ENCODE results near the gene SMTNL2. TPM values are rescaled to one million over a fixed set of nuclear protein-coding genes. Genes with fewer than 3 reads are reported as not detected.

SMTNL2 gene
- total RNA-seq, 2 donors from 2014 or later = 4.6 to 6.3 TPM

DNA sequence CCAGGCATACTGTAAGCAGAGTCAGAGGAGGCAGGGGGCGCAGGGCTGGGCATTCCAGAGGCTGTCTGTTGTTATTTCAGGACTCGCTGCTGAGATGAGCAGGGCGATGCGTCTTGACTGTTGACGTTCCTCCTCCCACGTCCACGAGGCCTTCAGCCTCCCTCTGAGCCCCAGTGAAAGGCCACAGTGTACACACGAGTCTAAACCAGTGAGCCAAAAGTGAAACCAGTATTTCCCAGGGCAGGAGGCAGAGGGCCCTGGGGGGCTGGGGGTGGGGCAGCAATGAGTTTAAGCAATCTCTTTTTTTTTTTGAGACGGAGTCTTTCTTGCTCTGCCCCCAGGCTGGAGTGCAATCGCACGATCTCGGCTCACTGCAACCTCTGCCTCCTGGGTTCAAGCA, 21.5 kb downstream of the SMTNL2 start:
- Histone ChIP-seq H3K27me3 (replicated peaks; ENCODE audit: insufficient read depth) (no peaks in the 10 kb centered on the region), H3K9me3 (no peaks in the 10 kb centered on the region), H3K4me1 (replicated peaks) (no peaks in the 10 kb centered on the region), H3K27ac (no peak overlapping the region), H3K4me3 (no peak overlapping the region), H3K36me3 (no peaks in the 10 kb centered on the region)
- DNase-seq (ENCODE audit: low spot score) = no peak
- intact Hi-C loops (cut with DNase I) = no loop called here
- TF ChIP-seq, protein P1, sequence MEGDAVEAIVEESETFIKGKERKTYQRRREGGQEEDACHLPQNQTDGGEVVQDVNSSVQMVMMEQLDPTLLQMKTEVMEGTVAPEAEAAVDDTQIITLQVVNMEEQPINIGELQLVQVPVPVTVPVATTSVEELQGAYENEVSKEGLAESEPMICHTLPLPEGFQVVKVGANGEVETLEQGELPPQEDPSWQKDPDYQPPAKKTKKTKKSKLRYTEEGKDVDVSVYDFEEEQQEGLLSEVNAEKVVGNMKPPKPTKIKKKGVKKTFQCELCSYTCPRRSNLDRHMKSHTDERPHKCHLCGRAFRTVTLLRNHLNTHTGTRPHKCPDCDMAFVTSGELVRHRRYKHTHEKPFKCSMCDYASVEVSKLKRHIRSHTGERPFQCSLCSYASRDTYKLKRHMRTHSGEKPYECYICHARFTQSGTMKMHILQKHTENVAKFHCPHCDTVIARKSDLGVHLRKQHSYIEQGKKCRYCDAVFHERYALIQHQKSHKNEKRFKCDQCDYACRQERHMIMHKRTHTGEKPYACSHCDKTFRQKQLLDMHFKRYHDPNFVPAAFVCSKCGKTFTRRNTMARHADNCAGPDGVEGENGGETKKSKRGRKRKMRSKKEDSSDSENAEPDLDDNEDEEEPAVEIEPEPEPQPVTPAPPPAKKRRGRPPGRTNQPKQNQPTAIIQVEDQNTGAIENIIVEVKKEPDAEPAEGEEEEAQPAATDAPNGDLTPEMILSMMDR (IDR thresholded peaks at IDR 0.05) = no peak
- TF ChIP-seq POLR2A (IDR thresholded peaks at IDR 0.05) = no peak
- TF ChIP-seq POLR2AphosphoS5 (IDR thresholded peaks at IDR 0.05) = no peak
- WGBS = 75% methylated on average over 12 of the region's 12 CpGs

DNA sequence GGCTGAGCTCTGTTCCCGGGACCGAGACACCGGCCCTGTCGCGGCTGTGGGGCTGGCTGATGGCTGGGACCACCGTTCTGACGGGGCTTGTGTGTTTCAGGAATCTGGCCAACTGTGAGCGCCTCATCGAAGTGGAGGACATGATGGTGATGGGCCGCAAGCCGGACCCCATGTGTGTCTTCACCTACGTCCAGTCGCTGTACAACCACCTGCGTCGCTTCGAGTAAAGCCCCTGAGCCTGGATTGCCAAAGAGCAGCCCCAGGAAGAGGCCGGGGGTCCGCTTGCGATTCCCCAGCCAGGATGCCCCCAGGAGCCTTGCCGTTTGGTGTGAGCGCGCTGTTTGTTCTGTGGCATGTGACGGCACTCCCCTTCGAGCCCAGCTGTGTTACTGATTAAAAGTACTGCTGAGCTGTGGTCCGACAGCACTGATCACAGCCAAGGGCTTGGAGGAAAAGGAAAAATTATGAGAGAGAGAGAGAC, 23.0 kb downstream of the SMTNL2 start:
- 71% methylated on average over 23 of the region's 25 CpGs for WGBS
- H3K9me3 ChIP-seq = no peaks in the 10 kb centered on the region
- H3K27me3 ChIP-seq (replicated peaks; ENCODE audit: insufficient read depth) = no peaks in the 10 kb centered on the region
- H3K27ac ChIP-seq = peak overlapping the region in 1 of 2 donors; percentile 12
- no peaks in the 10 kb centered on the region for H3K36me3 ChIP-seq
- H3K4me3 ChIP-seq = no peak overlapping the region
- H3K4me1 ChIP-seq (replicated peaks) = no peaks in the 10 kb centered on the region
- no peak for DNase-seq (ENCODE audit: low spot score)
- intact Hi-C loops (cut with DNase I) = no loop called here
- TF ChIP-seq POLR2A (IDR thresholded peaks at IDR 0.05) (no peak), POLR2AphosphoS5 (IDR thresholded peaks at IDR 0.05) (no peak)
- TF ChIP-seq, protein P1 (IDR thresholded peaks at IDR 0.05) = no peak

DNA sequence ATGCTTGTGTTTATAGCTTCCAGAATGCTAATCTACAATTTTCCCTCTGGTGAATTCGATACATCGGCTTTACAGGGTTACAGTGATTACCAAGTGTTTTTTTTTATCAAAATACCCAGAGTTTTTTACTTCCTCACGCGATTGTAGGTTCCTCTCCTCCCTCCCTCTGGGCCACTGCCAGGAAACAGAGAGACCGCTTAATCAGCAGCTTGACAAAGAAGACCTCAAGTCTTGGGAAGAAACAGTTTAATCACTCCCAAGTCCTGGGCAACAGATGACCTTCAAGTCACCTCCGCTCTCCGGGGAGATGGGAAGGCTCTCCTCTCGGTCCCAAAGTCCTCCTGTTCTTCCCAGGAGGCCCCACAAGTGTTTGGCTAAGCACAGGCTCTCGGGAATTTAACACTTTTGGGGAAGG, 23.5 kb downstream of the SMTNL2 start:
- intact Hi-C loops (cut with DNase I) = no loop called here
- Histone ChIP-seq H3K9me3 (no peaks in the 10 kb centered on the region), H3K36me3 (no peaks in the 10 kb centered on the region), H3K4me3 (no peak overlapping the region), H3K4me1 (replicated peaks) (no peaks in the 10 kb centered on the region), H3K27me3 (replicated peaks; ENCODE audit: insufficient read depth) (no peaks in the 10 kb centered on the region), H3K27ac (peak overlapping the region in 1 of 2 donors; percentile 12)
- DNase-seq (ENCODE audit: low spot score) = no peak
- TF ChIP-seq POLR2A (IDR thresholded peaks at IDR 0.05) (no peak), POLR2AphosphoS5 (IDR thresholded peaks at IDR 0.05) (no peak)
- TF ChIP-seq, protein P1 (IDR thresholded peaks at IDR 0.05) = no peak
- WGBS = 16% methylated on average over 9 of the region's 9 CpGs

DNA sequence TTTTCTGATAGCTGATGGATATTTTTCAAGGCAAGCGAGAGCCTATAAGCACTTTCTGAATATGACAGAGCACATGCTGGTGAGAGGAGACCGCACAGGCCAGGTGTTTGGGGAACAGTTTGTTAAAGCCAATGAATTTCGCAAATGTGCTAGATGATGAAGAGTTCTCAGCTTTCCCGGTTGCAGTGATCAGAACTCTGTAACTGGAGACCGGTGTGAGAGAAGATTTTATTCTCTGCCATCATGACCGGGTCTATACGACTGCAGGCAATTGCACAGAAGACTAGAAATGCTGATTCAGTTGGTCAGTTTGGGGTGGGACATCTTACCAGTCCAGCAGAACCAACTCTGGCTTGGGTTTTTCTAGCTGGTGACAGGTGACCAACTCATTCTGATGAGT, 25.4 kb downstream of the SMTNL2 start:
- H3K27ac ChIP-seq = no peak overlapping the region
- H3K36me3 ChIP-seq = no peaks in the 10 kb centered on the region
- no peaks in the 10 kb centered on the region for H3K27me3 ChIP-seq (replicated peaks; ENCODE audit: insufficient read depth)
- intact Hi-C loops (cut with DNase I) = no loop called here
- no peaks in the 10 kb centered on the region for H3K9me3 ChIP-seq
- no peak for TF ChIP-seq POLR2A (IDR thresholded peaks at IDR 0.05)
- TF ChIP-seq, protein P1 (IDR thresholded peaks at IDR 0.05) = no peak
- TF ChIP-seq POLR2AphosphoS5 (IDR thresholded peaks at IDR 0.05) = no peak
- WGBS = 71% methylated on average over 7 of the region's 7 CpGs
- no peaks in the 10 kb centered on the region for H3K4me1 ChIP-seq (replicated peaks)
- no peak for DNase-seq (ENCODE audit: low spot score)
- no peak overlapping the region for H3K4me3 ChIP-seq

DNA sequence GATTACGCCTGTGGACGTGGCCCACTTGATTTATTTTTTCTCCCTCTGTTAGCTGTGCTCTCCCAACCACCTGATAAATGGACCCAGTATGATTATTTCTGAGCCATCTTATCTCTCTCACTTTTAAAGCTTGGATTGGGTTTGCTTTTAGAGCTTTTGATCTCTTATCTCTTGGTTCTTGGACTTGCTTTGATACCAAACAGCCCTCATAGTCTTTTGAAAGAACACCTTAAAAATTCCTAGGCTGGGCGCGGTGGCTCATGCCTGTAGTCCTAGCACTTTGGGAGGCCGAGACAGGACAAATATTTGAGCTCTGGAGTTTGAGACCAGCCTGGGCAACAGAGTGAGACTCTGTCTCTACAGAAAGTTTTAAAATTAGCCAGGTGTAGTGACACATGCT, 25.8 kb downstream of the SMTNL2 start:
- H3K4me3 ChIP-seq = no peak overlapping the region
- H3K36me3 ChIP-seq = no peaks in the 10 kb centered on the region
- WGBS = 78% methylated on average over 5 of the region's 5 CpGs
- H3K4me1 ChIP-seq (replicated peaks) = no peaks in the 10 kb centered on the region
- no peak for DNase-seq (ENCODE audit: low spot score)
- H3K9me3 ChIP-seq = no peaks in the 10 kb centered on the region
- no peak overlapping the region for H3K27ac ChIP-seq
- TF ChIP-seq POLR2AphosphoS5 (IDR thresholded peaks at IDR 0.05) (no peak), POLR2A (IDR thresholded peaks at IDR 0.05) (no peak)
- TF ChIP-seq, protein P1 (IDR thresholded peaks at IDR 0.05) = no peak
- H3K27me3 ChIP-seq (replicated peaks; ENCODE audit: insufficient read depth) = no peaks in the 10 kb centered on the region
- intact Hi-C loops (cut with DNase I) = no loop called here
